Stimulated activated CD8-positive, alpha-beta memory T cell treated with anti-CD3 and anti-CD28 coated beads, Interleukin-4, amount 100 ng/mL, for 4 hours (primary cell): ENCODE data around the gene BPIFA2.
"Not testable (repeated sequence)": the region's sequence is repeated elsewhere in the genome, so short reads cannot be mapped to it uniquely, and the experiment has no call there.

Experiments
- DNase-seq, 2 donors: peaks; one replicate each; pipeline ENCODE4 v3.0.0-alpha.2; 2020; ENCODE audit warnings: low read depth in 2 of 2, low spot score in 1 of 2

The BPIFA2 gene

DNA sequence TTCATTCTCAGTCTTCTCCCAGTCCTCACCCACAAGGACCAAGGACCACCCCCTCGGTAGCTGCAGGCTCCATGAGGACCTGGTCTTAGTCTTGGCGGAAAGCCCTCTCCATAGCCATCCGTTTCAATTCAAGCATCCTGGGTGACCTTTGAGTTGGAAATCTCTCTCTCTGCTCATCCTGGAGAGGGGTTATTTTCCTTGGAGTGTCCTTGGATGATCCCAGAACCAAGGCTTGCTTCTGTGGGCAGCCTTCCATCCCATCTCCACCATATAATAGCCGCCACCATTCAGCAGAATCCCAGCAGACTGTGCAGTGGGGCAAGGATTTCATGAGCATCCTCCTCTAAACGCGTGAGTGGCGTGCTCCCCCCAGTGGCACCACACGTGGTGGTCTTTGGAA is at the start of gene BPIFA2:
Gene BPIFA2 (plus strand): TSS at position 301 of the 400 bp plus-strand sequence. CDS start 987 bp downstream, outside the sequence.
- no peak for DNase-seq

DNA sequence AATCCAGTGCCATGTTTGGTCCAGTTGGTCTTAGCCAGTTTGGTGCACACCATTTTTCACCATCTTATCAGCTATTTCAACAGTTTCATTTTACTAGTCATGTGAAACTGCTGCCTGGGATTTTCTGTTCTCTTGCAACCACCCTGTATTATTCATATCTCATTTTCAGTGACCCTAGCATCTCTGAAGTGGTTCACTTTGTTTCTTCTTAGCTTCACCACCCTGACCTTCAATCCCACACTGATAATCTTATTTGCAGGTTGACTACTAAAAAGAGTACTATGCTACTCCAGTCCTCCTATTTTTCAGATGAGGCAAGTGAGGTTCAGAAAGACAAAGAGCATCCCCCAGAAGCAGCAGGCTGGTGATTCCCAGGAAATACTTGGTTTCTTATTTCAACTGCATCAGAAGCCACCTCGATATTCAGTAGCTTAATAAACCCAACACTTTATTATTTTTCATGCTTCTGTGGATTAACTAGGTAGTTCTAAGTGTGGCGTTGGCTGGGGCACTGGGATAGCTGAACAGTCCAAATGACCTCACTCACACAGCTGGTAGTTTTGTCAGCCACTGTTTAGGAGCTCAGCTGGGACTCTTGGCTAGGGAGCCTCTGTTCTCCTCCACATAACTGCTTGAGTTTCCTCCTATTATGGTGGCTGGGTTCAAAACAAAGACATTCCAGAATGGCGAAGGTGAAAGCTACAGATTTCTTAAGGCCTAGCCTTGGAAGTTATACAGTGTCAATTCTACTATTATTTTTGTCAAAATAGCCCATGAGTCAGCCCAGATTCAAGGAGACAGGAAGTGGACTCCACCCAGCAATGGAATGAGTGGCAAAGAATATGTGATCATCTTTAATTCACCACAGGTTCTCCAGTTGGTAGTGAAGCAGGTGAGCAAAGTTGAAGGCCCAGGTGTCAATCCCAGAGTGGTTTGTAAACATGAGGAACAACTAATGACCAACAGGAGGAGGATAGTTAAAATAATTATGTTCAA is 47.9 kb upstream of the BPIFA2 start:
- no peak for DNase-seq

GRCh38 chr20:33120934-33121333 is 47.0 kb upstream of the BPIFA2 start:
- no peak for DNase-seq

- not testable (repeated sequence) for DNase-seq
Observed at GRCh38 chr20:33122297-33122696, 45.7 kb upstream of the BPIFA2 start.

DNA sequence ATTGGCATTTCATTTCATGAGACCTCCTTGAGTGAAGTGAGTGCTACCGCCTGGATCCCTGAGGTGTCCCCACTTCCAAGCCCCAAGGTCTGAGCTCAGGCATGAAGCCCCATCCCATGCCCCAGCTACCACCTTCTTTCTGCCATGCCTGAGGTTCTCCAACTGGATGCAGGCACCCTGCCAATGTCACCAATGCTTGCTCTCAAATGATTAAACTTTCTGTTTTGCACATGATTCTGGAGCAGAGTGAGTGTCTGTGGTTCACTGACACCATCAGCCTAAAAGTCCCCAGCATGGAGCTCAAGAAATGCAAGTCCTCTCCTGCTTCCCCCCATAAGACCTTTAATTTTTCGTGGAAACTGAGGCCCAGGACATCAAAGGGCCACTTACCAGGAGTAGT is 43.7 kb upstream of the BPIFA2 start:
- no peak for DNase-seq

DNA sequence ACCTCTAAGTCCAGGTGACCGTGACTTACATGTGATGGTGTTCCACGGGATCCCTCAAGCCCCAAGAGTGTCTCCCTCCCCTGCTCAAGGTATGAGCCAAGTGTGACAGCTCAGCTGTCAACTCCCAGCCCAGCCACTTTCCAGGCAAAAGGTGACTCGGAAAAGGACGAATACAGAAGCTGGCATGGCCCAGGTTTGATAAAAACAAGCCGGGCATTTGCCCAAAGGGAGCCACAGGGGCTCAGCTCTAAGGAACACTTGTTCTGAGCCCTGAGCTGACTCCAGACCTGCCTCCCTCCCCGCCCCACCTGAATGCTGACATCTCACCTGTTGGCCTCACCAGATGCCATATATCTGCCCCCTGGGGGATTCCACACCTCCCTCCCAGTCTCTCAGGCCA is 43.0 kb upstream of the BPIFA2 start:
- DNase-seq: no peak

DNA sequence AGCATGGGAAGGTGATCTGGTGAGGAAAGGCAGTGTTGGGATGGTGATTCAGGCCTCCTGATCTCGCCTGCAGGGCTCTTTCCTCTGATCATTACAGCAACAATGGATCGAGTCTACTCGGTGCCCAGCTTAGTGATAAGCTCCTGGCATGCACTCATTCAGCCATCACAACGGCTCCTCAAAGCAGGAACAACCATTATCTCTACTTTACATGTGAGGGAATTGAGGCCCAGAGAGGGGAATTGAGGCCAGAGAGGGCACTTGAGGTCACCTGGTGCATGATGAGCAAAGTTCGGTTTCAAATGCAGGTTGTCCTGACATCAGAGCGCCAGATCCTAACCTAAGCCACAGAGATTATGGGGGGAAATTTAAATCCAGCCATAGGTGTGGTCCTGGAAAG is 42.0 kb upstream of the BPIFA2 start:
- DNase-seq: no peak

DNA sequence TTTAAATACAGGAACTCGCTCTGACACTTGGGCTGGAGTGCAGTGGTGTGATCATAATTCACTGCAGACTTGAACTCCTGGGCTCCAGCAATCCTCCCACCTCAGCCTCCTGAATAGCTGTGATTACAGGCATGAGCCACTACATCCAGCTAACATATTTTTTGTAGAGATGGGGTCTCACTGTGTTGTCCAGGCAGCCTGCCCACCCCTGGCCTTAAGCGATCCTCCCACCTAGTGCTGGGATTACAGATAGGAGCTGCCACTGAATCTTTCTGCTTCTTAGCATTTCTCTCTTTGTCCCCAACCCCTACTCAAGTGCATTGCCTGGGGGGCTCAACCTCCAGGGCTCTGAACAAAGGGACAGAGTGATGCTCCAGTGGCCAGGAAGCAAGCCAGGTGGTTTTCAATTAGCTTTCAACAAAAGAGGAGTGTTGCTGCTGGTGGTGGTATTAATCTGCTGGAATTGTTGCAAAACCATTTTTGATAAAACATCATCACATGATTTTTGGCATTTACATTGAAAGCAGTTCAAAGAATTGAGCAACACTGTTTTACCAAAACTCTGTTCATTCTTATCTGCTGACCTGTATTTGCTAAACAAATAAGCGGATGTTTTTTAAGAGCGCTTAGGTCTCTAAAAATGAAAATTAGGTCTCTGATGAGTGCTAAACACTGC is 40.4 kb upstream of the BPIFA2 start:
- DNase-seq: no peak

GRCh38 chr20:33130568-33131061 is 37.3 kb upstream of the BPIFA2 start:
- no peak for DNase-seq

DNA sequence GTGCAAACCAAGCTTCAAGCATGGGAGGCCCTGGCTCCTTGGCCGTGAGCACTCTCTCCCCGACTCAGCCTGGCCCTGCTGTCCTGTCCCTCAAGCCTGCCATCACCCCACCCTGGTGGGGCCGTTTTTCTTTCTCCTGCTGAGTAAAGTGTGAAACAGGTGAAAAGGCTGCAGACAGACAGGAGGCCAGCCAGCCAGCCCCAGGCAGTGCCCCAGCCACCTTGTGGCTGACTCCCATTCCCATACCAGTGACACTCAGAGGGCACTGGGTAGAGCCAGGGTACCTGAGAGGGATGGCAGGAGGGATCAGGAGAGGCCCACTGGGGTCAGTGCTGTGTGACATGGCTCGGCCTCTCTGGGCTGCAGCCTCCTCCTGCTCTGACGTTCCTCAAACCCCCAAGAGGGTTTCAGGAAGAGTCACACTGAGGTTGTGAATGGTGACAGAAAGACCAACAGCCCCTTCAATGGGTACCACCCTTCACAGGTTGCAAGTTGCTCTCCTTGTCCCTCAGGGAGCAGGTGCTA is 35.9 kb upstream of the BPIFA2 start:
- no peak for DNase-seq

DNA sequence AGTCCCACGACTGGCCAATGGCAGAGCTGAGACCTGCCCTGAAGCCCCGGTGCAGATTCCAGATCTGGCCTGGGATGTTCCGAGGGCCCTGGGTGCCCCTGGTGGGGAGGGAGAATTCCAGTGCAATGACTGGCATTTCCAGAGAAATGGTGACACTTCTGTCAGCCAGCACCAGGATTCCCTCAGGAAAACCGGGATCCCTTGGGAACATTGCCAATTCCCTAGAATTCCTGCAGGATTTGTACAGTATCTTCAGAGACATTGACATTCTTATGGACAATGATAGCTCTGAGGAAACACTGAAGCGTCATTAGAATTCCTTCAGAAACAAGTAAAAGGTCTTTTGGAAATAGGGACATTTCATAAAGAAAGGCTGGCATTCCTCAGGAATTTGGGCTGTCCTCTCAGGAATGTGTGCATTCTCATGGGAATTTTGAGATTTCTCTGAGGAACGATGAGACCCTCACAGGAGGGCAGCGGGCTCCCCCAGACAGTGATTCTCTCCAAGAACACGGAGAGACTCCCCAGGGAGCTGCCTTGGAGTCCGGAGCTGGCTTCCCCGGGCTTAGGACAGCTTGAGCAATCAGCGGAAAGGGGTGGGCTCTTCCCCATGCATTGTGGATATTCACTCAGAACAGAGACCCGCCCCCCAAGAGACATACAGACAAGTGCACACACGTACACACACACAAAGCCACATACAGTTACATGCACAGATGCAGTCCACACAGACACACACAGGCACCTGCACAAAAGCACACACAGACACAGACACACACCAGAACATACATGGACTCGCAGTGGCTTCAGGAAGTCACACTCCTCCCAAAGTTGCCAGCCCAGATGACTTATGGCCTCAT is 35.2 kb upstream of the BPIFA2 start:
- no peak for DNase-seq

DNA sequence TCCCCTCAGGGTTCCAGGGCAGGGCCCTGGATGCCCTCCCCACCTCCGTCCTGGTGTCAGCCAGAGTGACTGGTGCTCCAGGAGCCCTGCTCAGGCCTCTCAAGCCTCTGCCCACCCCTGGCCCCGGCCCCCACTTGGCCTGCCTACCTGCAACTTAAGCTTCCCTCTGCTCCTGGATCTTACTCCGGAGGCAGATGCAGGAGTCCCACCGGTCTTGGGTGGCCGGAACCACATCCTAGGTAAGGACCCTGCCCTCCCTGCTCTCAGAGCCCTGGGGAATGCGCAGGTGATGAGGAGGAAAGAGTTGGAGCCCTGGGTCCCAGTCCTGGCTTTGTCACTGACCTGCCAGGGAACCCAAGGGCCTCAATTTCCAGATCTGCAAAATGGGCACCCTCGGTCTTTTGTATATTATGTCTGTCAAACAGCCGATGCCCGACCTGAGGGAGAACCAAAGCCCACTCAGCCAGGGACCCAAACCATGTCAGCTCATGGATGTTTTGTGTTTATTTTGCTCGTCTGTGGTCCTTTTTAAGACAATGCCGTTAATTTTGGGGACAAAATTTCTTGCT is 34.5 kb upstream of the BPIFA2 start:
- no peak for DNase-seq

- no peak for DNase-seq
Observed at GRCh38 chr20:33137195-33137594, 30.8 kb upstream of the BPIFA2 start.

DNA sequence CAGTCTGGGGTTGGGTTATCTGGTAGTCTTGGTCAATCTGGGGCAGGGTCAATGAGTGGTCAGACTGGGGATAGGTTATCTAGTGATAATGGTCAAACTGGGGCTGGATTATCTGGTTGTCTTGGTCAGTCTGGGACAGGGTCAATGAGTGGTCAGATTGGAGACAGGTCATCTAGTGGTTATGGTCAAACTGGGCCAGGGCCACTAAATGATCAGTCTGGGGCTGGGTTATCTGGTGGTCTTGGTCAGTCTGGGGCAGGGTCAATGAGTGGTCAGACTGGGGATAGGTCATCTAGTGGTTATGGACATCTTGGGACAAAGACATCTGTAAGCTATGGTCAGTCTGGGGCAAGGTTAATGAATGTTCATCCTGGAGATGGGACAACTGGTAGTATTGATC is 28.5 kb upstream of the BPIFA2 start:
- DNase-seq: no peak

DNA sequence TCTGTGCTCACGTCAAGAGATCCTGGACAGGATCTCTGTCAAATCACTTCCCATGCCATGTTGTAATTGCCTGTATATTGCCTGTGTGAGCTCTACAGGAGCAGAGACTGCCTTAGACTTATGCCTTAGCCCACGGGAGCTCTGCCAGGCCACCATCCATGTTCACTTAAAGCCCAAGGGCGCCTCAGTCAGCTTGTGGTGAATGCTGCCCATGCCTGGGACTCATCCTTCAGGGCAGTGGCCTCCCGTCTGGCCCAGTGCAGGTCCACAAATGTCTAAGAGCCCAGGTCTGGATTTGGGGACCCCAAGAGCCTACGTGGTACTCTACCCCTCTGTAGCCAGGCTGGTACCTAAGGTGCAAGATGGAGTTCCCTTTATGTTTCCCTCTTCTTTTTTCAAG is 22.4 kb upstream of the BPIFA2 start:
- no peak for DNase-seq

DNA sequence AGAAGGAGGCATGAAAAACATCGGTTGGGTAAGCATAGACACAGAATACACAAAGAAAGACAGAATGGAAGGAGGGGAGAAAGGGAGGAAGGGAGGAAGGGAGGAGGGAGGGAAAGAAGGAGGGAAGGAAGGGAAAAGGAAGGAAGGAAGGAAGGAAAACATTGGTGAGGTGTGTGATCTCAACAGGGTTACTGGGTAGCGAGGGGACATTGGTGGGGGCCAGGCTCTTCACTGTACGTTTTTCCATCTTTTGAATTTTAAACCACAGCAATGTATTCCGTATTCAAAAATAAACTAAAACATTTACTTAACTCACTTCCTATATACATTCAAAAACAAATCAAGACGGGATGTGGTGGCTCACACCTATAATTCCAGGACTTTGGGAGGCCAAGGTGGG is 20.7 kb upstream of the BPIFA2 start:
- DNase-seq: no peak

GRCh38 chr20:33148040-33148439 is 19.9 kb upstream of the BPIFA2 start:
- no peak for DNase-seq

- DNase-seq: no peak
Observed at GRCh38 chr20:33154252-33154651, 13.7 kb upstream of the BPIFA2 start.

DNA sequence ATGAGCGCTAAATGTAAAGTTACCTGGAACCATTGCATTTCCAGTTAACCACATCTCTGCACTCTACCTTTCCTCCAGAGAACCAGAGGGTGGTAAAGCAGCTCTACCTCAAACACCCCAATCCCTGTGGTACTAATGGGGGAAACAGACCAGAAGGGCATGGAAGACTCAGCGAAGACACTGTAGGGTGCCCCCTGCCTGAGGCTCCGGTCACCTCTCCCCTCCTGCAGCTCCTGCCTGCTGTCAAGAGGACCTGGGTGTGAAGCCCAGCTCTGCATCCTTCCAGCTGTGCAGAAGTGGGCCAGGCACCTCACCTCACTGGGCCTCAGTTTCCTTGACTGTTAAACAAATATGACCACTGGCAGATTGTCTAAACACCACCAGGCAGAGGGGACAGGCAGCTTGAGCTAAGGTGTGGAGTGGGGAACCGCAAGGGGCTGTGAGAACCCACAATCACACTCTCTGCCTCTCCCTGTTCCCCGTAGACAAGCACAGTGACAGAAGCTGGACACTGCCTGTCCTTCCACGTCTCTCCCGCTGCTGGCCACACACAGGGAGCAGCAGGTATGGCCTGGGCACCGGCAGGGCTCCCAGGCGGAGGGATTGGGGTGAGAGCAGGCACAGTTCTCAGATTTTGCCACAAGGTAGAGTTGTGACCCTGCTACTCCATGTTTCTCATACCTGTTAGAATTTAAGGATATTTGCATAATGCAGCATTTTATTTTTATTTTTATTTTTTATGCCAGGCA is 9.1 kb upstream of the BPIFA2 start:
- no peak for DNase-seq

- DNase-seq: no peak
Observed at GRCh38 chr20:33159713-33160112, 8.2 kb upstream of the BPIFA2 start.
